ENCODE results near the gene VAC14.
A peak's percentile ranks its signal among the peaks of the same experiment; 100 is the strongest.

- peak in 2 of 3 donors; percentile 16 to 49 for TF ChIP-seq POLR2AphosphoS5 (IDR thresholded peaks at IDR 0.05)
- TF ChIP-seq CTCF (IDR thresholded peaks at IDR 0.05): no peak
- TF ChIP-seq POLR2A (IDR thresholded peaks at IDR 0.05): no peak
- no peak for TF ChIP-seq EP300 (IDR thresholded peaks at IDR 0.05)
Measured at GRCh38 chr16:70685938-70686375, 115.0 kb downstream of the VAC14 start, which contains the start of gene MTSS2.

Measured in stomach (tissue), 4 donors.